CD4-positive, alpha-beta T cell (primary cell): Measurements from ENCODE around the gene COL18A1. TPM values are rescaled to one million over a fixed set of nuclear protein-coding genes. Genes with fewer than 3 reads are reported as not detected.
A peak's percentile ranks its signal among the peaks of the same experiment; 100 is the strongest.

Experiments
- ATAC-seq: fragments of 200-7000 bp; cut with Tn5 transposase; one replicate; pipeline ENCODE4 v1.10.0; 2022; ENCODE audit warnings: mild to moderate bottlenecking; ENCODE audit not compliant: poor library complexity
- CTCF ChIA-PET: fragments of 350-600 bp; sonication (Branson Sonifier 250); formaldehyde crosslinking; loops from one replicate; lab custom pipeline; 2021; ENCODE audit warnings: antibody characterized with exemption, inconsistent platforms; lab: Charles Lee
- POLR2A ChIA-PET: fragments of 350-600 bp; sonication (Branson Sonifier 250); formaldehyde crosslinking; loops from one replicate; lab custom pipeline; 2021; ENCODE audit warnings: antibody characterized with exemption, inconsistent platforms; lab: Charles Lee
- DNase-seq, 14 experiments: peaks; one replicate each; pipeline ENCODE4 v3.0.0-alpha.2; 2013 to 2020; ENCODE audit warnings: mixed read lengths in 2 of 14
- H3K27ac ChIP-seq, 2 donors: one replicate each; pipeline versions ENCODE4 v1.5.1 to v1.7.0; 2013; ENCODE audit warnings: low read length in 2 of 2, low read depth in 1 of 2, mild to moderate bottlenecking in 1 of 2
- H3K27me3 ChIP-seq, 2 experiments: 1 replicate in 1 of 2; 2 replicates in 1 of 2; pipeline versions ENCODE4 v1.6.1 to v1.7.0; 2013; ENCODE audit warnings: low read length in 2 of 2, control low read depth in 1 of 2, mild to moderate bottlenecking in 1 of 2, moderate library complexity in 1 of 2; ENCODE audit not compliant: insufficient read depth in 2 of 2, control insufficient read depth in 1 of 2
- H3K36me3 ChIP-seq: one replicate; pipeline ENCODE4 v1.6.1; 2013; ENCODE audit warnings: low read length, control low read depth; ENCODE audit not compliant: insufficient read depth
- H3K4me1 ChIP-seq: one replicate; pipeline ENCODE4 v1.6.1; 2013; ENCODE audit warnings: low read length, control low read depth; ENCODE audit not compliant: insufficient read depth
- H3K4me3 ChIP-seq: one replicate; pipeline ENCODE4 v1.5.1; 2013; ENCODE audit warnings: mild to moderate bottlenecking, low read length, moderate library complexity
- H3K9me3 ChIP-seq, 2 experiments: 1 replicate in 1 of 2; 2 replicates in 1 of 2; pipeline versions ENCODE4 v1.6.1 to v1.7.0; 2013; ENCODE audit warnings: low read length in 2 of 2, mild to moderate bottlenecking in 2 of 2, control low read depth in 1 of 2, moderate library complexity in 1 of 2; ENCODE audit not compliant: control insufficient read depth in 1 of 2, insufficient read depth in 1 of 2
- H3K27ac Mint-ChIP-seq: one replicate; pipeline ENCODE4 v1.8.0; 2020; ENCODE audit warnings: mixed read lengths
- H3K27me3 Mint-ChIP-seq: one replicate; pipeline ENCODE4 v1.8.0; 2021; ENCODE audit warnings: mixed read lengths
- H3K36me3 Mint-ChIP-seq: one replicate; pipeline ENCODE4 v1.8.0; 2021; ENCODE audit warnings: low read depth, mixed read lengths
- H3K4me1 Mint-ChIP-seq: one replicate; pipeline ENCODE4 v1.8.0; 2021; ENCODE audit warnings: low read depth, mixed read lengths
- H3K4me3 Mint-ChIP-seq: one replicate; pipeline ENCODE4 v1.8.0; 2020; ENCODE audit warnings: mild to moderate bottlenecking, mixed read lengths
- H3K9me3 Mint-ChIP-seq: one replicate; pipeline ENCODE4 v1.8.0; 2020; ENCODE audit warnings: mixed read lengths
- CTCF ChIP-seq: fragments of 200-600 bp; IDR thresholded peaks from one replicate; pipeline ENCODE4 v1.8.0; 2022; ENCODE audit warnings: antibody characterized with exemption, mild to moderate bottlenecking
- intact Hi-C, 2 experiments: fragments of 100-400 bp; cut with DNase I in 1 of 2; cut with micrococcal nuclease in 1 of 2; formaldehyde crosslinking; loops; one replicate each; pipeline versions ENCODE4 v1.15.1 to v1.9.0; 2023 to 2025; cut with DNase I, micrococcal nuclease
- total RNA-seq, 174 experiments: library from RNA in 2 of 174; stranded (reverse) in 2 of 174; gene quantifications; one replicate each; pipeline ENCODE4 v1.2.3 and lab custom pipeline; 2021 to 2026

Gene COL18A1
- total RNA-seq, 2 experiments from 2014 or later, result 15.2 to 16.0 TPM

DNA sequence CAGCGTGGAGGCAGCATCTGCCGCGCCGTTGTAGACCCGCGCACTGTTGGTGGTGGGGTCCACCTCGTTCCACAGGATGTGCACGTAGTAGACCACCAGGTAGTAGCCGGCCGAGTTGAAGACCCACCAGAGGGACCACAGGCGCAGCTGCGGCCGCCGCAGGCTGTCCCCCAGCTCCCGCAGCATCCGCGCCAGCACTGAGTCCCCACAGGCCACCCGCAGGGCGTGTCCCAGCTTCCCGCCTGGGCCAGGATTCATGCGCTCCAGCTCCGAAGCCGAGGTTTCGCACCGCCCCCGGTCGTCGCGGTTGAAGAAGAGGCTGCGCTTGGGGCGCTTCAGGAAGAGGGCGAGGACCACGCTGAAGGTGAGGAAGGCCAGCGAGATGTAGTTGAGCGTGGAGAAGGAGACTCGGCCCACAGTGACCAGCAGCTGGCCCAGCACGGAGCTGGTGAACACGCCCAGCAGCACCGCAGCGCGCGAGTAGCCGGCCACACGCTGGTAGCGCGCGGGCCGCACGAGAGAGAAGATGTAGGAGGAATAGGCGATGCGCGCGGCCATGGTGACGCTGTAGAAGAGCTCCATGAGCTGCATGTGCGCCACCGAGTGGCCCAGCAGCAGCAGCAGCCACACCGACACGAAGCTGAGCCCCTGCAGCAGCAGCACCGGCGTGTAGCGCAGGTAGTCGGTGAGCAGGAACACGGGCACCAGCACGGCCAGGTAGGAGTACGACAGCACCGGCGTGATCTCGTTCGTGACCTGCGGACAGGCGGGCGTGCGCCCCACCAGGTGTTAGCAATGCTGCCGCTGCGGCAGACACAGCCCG is 126.6 kb downstream of the COL18A1 start:
- Mint-ChIP-seq H3K36me3 (peaks cover 25% of the 10 kb centered on the region), H3K27me3 (no peaks in the 10 kb centered on the region), H3K4me1 (peaks cover 12% of the 10 kb centered on the region), H3K4me3 (no peak overlapping the region), H3K27ac (no peak overlapping the region), H3K9me3 (no peaks in the 10 kb centered on the region)
- no peak for ATAC-seq
- ChIA-PET POLR2A (interaction anchor here (1.7 kb wide), 1 partner anchor 9 kb away, joined by 5 read pairs; no protein-coding TSS in a partner anchor), CTCF (no interaction called here)
- Histone ChIP-seq H3K4me3 (no peak overlapping the region), H3K27ac (no peak overlapping the region), H3K36me3 (peaks cover 25% of the 10 kb centered on the region), H3K4me1 (peaks cover 30% of the 10 kb centered on the region), H3K27me3 (no peaks in the 10 kb centered on the region), H3K9me3 (peaks cover 0 to 6% of the 10 kb centered on the region in 2 experiments)
- TF ChIP-seq CTCF, result no peak
- DNase-seq, result peak in 1 of 14 experiments; percentile 3
- intact Hi-C loops, result no loop called here

GRCh38 chr21:45532826-45533360 is 127.9 kb downstream of the COL18A1 start:
- H3K4me3 ChIP-seq, result no peak overlapping the region
- Mint-ChIP-seq H3K27me3 (no peaks in the 10 kb centered on the region), H3K4me3 (peak overlapping the region; percentile 76), H3K36me3 (peaks cover 18% of the 10 kb centered on the region), H3K9me3 (no peaks in the 10 kb centered on the region), H3K27ac (peak overlapping the region; percentile 88), H3K4me1 (peaks cover 12% of the 10 kb centered on the region)
- H3K27me3 ChIP-seq, result no peaks in the 10 kb centered on the region
- peak overlapping the region in 1 of 2 donors; percentile 4 for H3K27ac ChIP-seq
- CTCF ChIA-PET, result no interaction called here
- H3K36me3 ChIP-seq, result peaks cover 25% of the 10 kb centered on the region
- intact Hi-C loops, result no loop called here
- POLR2A ChIA-PET, result interaction anchor here (0.6 to 1.7 kb wide), 2 partner anchors 8 to 1935 kb away, joined by 3 to 5 read pairs; no protein-coding TSS in a partner anchor
- peaks cover 0 to 6% of the 10 kb centered on the region in 2 experiments for H3K9me3 ChIP-seq
- DNase-seq (no peak), ATAC-seq (peak; percentile 44)
- peaks cover 30% of the 10 kb centered on the region for H3K4me1 ChIP-seq
- TF ChIP-seq CTCF, result no peak

GRCh38 chr21:45533361-45533845 is 128.4 kb downstream of the COL18A1 start:
- DNase-seq, result peak in 1 of 14 experiments; percentile 5
- no peak for TF ChIP-seq CTCF

More at GRCh38 chr21:45533361-45533845, 128.4 kb downstream of the COL18A1 start:
- no peak for ATAC-seq
- ChIA-PET POLR2A (interaction anchor here (0.6 kb wide), 1 partner anchor 1936 kb away, joined by 3 read pairs; no protein-coding TSS in a partner anchor), CTCF (no interaction called here)
- H3K9me3 ChIP-seq, result peaks cover 0 to 6% of the 10 kb centered on the region in 2 experiments
- H3K36me3 ChIP-seq, result peaks cover 24% of the 10 kb centered on the region
- Mint-ChIP-seq H3K4me1 (peaks cover 12% of the 10 kb centered on the region), H3K36me3 (peaks cover 13% of the 10 kb centered on the region), H3K27ac (no peak overlapping the region), H3K9me3 (no peaks in the 10 kb centered on the region), H3K27me3 (no peaks in the 10 kb centered on the region), H3K4me3 (no peak overlapping the region)
- intact Hi-C loops, result no loop called here
- H3K4me3 ChIP-seq, result no peak overlapping the region
- H3K27me3 ChIP-seq, result no peaks in the 10 kb centered on the region
- H3K27ac ChIP-seq, result peak overlapping the region in 1 of 2 donors; percentile 4
- peaks cover 30% of the 10 kb centered on the region for H3K4me1 ChIP-seq
